ENCODE data around the gene PKD1. TPM values are rescaled to one million over a fixed set of nuclear protein-coding genes. Genes with fewer than 3 reads are reported as not detected.

Gene PKD1
- total and polyA plus RNA-seq, 12 donors, result 76.7 to 122 (median 104) TPM

- peaks cover 0 to 14% (median 0%) of the 10 kb centered on the region in 9 donors for H3K4me1 ChIP-seq
- peak overlapping the region in 7 of 10 donors; percentile 3 to 40 (median 25) for H3K4me3 ChIP-seq
- WGBS, 2 donors, result 73 to 76% methylated on average over 18 of the region's 18 CpGs
- no peaks in the 10 kb centered on the region for H3K9me3 ChIP-seq
- no peaks in the 10 kb centered on the region for H3K27me3 ChIP-seq
- peak overlapping the region in 8 of 10 donors; percentile 16 to 72 (median 46) for H3K27ac ChIP-seq
- no peak for TF ChIP-seq CTCF (IDR thresholded peaks at IDR 0.05)
- ATAC-seq, result peak in 6 of 8 donors; percentile 3 to 71 (median 25)
- DNase-seq, result no peak
- H3K36me3 ChIP-seq, result peaks cover 0 to 90% (median 27%) of the 10 kb centered on the region in 9 donors
- intact Hi-C loops (cut with DNase I), result no loop called here
Observed at GRCh38 chr16:2170080-2170479, 34.4 kb upstream of the PKD1 start.

GRCh38 chr16:2167068-2167638 lies 31.5 kb upstream of the PKD1 start:
- peaks cover 0 to 67% (median 18%) of the 10 kb centered on the region in 9 donors for H3K36me3 ChIP-seq
- intact Hi-C loops (cut with DNase I), result no loop called here
- ATAC-seq, result no peak
- no peak overlapping the region for H3K4me3 ChIP-seq
- DNase-seq, result no peak
- H3K9me3 ChIP-seq, result no peaks in the 10 kb centered on the region
- WGBS, 2 donors, result 95% methylated on average over 18 of the region's 18 CpGs
- TF ChIP-seq CTCF (IDR thresholded peaks at IDR 0.05), result no peak
- no peak overlapping the region for H3K27ac ChIP-seq
- no peaks in the 10 kb centered on the region for H3K27me3 ChIP-seq
- peaks cover 0 to 14% (median 0%) of the 10 kb centered on the region in 9 donors for H3K4me1 ChIP-seq

- H3K27me3 ChIP-seq, result no peaks in the 10 kb centered on the region
- peaks cover 0 to 15% (median under 1%) of the 10 kb centered on the region in 9 donors for H3K4me1 ChIP-seq
- ATAC-seq (no peak), DNase-seq (no peak)
- TF ChIP-seq CTCF (IDR thresholded peaks at IDR 0.05), result no peak
- H3K4me3 ChIP-seq, result no peak overlapping the region
- H3K9me3 ChIP-seq, result no peaks in the 10 kb centered on the region
- H3K36me3 ChIP-seq, result peaks cover 0 to 60% (median 15%) of the 10 kb centered on the region in 9 donors
- 93% methylated on average over 17 of the region's 17 CpGs for WGBS, 2 donors
- H3K27ac ChIP-seq, result no peak overlapping the region
- intact Hi-C loops (cut with DNase I), result no loop called here
Observed at GRCh38 chr16:2166263-2167067, 30.8 kb upstream of the PKD1 start.

GRCh38 chr16:2165861-2166260 lies 30.2 kb upstream of the PKD1 start:
- TF ChIP-seq CTCF (IDR thresholded peaks at IDR 0.05), result no peak
- peaks cover 0 to 54% (median 11%) of the 10 kb centered on the region in 9 donors for H3K36me3 ChIP-seq
- no peak for ATAC-seq
- intact Hi-C loops (cut with DNase I), result no loop called here
- H3K4me1 ChIP-seq, result peaks cover 0 to 19% (median 7%) of the 10 kb centered on the region in 9 donors
- WGBS, 2 donors, result 94 to 95% methylated on average over 12 of the region's 12 CpGs
- H3K4me3 ChIP-seq, result no peak overlapping the region
- H3K27ac ChIP-seq, result no peak overlapping the region
- DNase-seq, result no peak
- no peaks in the 10 kb centered on the region for H3K9me3 ChIP-seq
- H3K27me3 ChIP-seq, result no peaks in the 10 kb centered on the region
